ENCODE measurements around the gene PPM1H. TPM values are rescaled to one million over a fixed set of nuclear protein-coding genes. Genes with fewer than 3 reads are reported as not detected.

Gene PPM1H
- total and polyA plus RNA-seq, 2 of the 8 experiments (the other 6 are each of a cell fraction or from before 2014, with no cell fraction given): 16.4 to 36.1 TPM

DNA sequence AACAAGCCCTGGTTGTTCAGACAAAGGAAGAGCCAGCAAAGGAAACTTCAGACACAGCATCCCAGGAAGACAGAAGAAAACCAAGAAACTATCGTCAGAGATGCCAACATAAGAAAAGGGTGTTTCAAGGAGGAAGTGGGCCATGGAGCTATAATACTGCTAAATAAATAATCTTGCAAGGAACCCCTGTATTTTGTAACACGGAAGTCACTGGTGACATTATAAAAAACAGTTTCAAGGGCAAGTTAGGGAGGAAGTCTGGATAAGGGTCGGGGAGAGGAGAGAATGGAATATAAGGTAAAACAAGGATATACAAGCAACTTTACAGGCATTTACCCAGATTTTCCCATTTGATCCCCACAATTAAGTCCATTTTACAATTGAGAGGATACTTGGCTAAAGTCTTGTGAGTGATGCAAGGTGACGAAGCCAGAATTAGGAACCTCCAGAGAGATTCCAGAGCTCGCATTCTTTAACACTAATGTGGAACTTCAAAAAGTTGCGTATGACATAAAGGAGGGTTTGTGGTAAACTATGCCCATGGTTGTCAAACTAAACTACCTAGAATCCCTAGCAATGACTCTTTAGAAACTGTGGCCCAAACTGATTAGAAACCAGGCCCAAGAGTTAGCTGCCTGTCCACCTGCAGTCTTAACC lies 46.4 kb downstream of the PPM1H start (continued):
- TF ChIP-seq TAF7 (optimal IDR thresholded peaks at IDR 0.05; ENCODE audit: borderline replicate concordance, low read depth, low read length) (no peak), POU5F1 (IDR thresholded peaks at IDR 0.05; ENCODE audit: low read depth, low read length) (no peak), POLR2A (IDR thresholded peaks at IDR 0.05; ENCODE audit: control extremely low read depth in 1 of 2, low read depth in 2 of 2, low read length in 2 of 2) (no peak)
